CD8-positive, alpha-beta memory T cell (primary cell): ENCODE results near the gene COMMD6. TPM values are rescaled to one million over a fixed set of nuclear protein-coding genes. Genes with fewer than 3 reads are reported as not detected.

Source experiments
- CTCF ChIA-PET: fragments of 350-600 bp; sonication (Branson Sonifier 250); formaldehyde crosslinking; loops from one replicate; lab custom pipeline; 2021; ENCODE audit warnings: antibody characterized with exemption; lab: Charles Lee
- POLR2A ChIA-PET: fragments of 350-600 bp; sonication (Branson Sonifier 250); formaldehyde crosslinking; loops from one replicate; lab custom pipeline; 2021; ENCODE audit warnings: antibody characterized with exemption; lab: Charles Lee
- DNase-seq, 5 donors: peaks; one replicate each; pipeline versions ENCODE4 v3.0.0 to v3.0.0-alpha.2; 2020 to 2022; ENCODE audit warnings: mixed read lengths in 1 of 5
- H3K27ac ChIP-seq: one replicate; pipeline ENCODE4 v1.7.0; 2013; ENCODE audit warnings: low read depth, mild to moderate bottlenecking, low read length, moderate library complexity
- H3K27me3 ChIP-seq: 2 replicates; pipeline ENCODE4 v1.7.0; 2013; ENCODE audit warnings: low read length, mild to moderate bottlenecking; ENCODE audit not compliant: insufficient read depth, poor library complexity, severe bottlenecking
- H3K36me3 ChIP-seq: 2 replicates; pipeline ENCODE4 v1.7.0; 2013; ENCODE audit warnings: mild to moderate bottlenecking, low read length, moderate library complexity; ENCODE audit not compliant: insufficient read depth
- H3K4me1 ChIP-seq: 2 replicates; pipeline ENCODE4 v1.7.0; 2013; ENCODE audit warnings: mild to moderate bottlenecking, low read length, moderate library complexity; ENCODE audit not compliant: insufficient read depth
- H3K4me3 ChIP-seq: 2 replicates; pipeline ENCODE4 v1.7.0; 2013; ENCODE audit warnings: mild to moderate bottlenecking, low read length
- H3K9me3 ChIP-seq: 2 replicates; pipeline ENCODE4 v1.7.0; 2013; ENCODE audit warnings: mild to moderate bottlenecking, low read length
- H3K27ac Mint-ChIP-seq, 8 donors: one replicate each; pipeline ENCODE4 v1.8.0; 2020 to 2021; ENCODE audit warnings: mixed read lengths in 8 of 8, mild to moderate bottlenecking in 6 of 8, inconsistent platforms in 3 of 8, moderate library complexity in 3 of 8
- H3K27me3 Mint-ChIP-seq, 2 donors: one replicate each; pipeline ENCODE4 v1.8.0; 2020 to 2021; ENCODE audit warnings: mixed read lengths in 2 of 2, mild to moderate bottlenecking in 1 of 2, moderate library complexity in 1 of 2
- H3K36me3 Mint-ChIP-seq, 3 donors: one replicate each; pipeline ENCODE4 v1.8.0; 2020 to 2021; ENCODE audit warnings: mixed read lengths in 3 of 3, inconsistent platforms in 1 of 3, mild to moderate bottlenecking in 1 of 3
- H3K4me1 Mint-ChIP-seq, 3 donors: one replicate each; pipeline ENCODE4 v1.8.0; 2020 to 2021; ENCODE audit warnings: mixed read lengths in 3 of 3, inconsistent platforms in 1 of 3, mild to moderate bottlenecking in 1 of 3
- H3K4me3 Mint-ChIP-seq, 7 donors: one replicate each; pipeline ENCODE4 v1.8.0; 2020 to 2021; ENCODE audit warnings: mixed read lengths in 7 of 7, mild to moderate bottlenecking in 6 of 7, moderate library complexity in 4 of 7, inconsistent platforms in 2 of 7
- H3K9me3 Mint-ChIP-seq, 5 donors: one replicate each; pipeline ENCODE4 v1.8.0; 2020 to 2022; ENCODE audit warnings: mixed read lengths in 5 of 5, mild to moderate bottlenecking in 3 of 5, moderate library complexity in 2 of 5, inconsistent platforms in 1 of 5
- polyA plus RNA-seq: library from polyadenylated mRNA; unstranded; fragments of 300-500 nt; fragmentation: Illumina TruSeq; gene quantifications from one replicate; pipeline ENCODE4 v1.2.3, GENCODE V29; 2021
- total RNA-seq, 2 experiments: library from RNA; stranded (reverse); gene quantifications; one replicate each; pipeline ENCODE4 v1.2.3, GENCODE V29; 2021

The COMMD6 gene
- total and polyA plus RNA-seq, 3 experiments from 2014 or later, result 107 to 573 (median 125) TPM

- peaks cover 2 to 13% of the 10 kb centered on the region in 2 donors for H3K27me3 Mint-ChIP-seq
- no peak overlapping the region for H3K27ac ChIP-seq
- no peaks in the 10 kb centered on the region for H3K27me3 ChIP-seq
- no peak overlapping the region for H3K4me3 ChIP-seq
- POLR2A ChIA-PET, result no interaction called here
- H3K4me1 Mint-ChIP-seq, result no peaks in the 10 kb centered on the region
- no peak overlapping the region for H3K27ac Mint-ChIP-seq
- no peak overlapping the region for H3K4me3 Mint-ChIP-seq
- no peaks in the 10 kb centered on the region for H3K4me1 ChIP-seq
- H3K36me3 Mint-ChIP-seq, result peaks cover 0 to 7% (median 5%) of the 10 kb centered on the region in 3 donors
- H3K36me3 ChIP-seq, result no peaks in the 10 kb centered on the region
- no peaks in the 10 kb centered on the region for H3K9me3 ChIP-seq
- DNase-seq, result no peak
- H3K9me3 Mint-ChIP-seq, result no peaks in the 10 kb centered on the region
- CTCF ChIA-PET, result no interaction called here
Observed at GRCh38 chr13:75518439-75519088, 19.1 kb downstream of the COMMD6 start.

- Mint-ChIP-seq H3K4me1 (no peaks in the 10 kb centered on the region), H3K4me3 (no peak overlapping the region), H3K36me3 (peaks cover 0 to 7% (median 0%) of the 10 kb centered on the region in 3 donors), H3K27me3 (peaks cover 9 to 35% of the 10 kb centered on the region in 2 donors), H3K27ac (no peak overlapping the region), H3K9me3 (no peaks in the 10 kb centered on the region)
- ChIA-PET CTCF (no interaction called here), POLR2A (no interaction called here)
- H3K27me3 ChIP-seq, result no peaks in the 10 kb centered on the region
- H3K36me3 ChIP-seq, result no peaks in the 10 kb centered on the region
- no peak overlapping the region for H3K4me3 ChIP-seq
- H3K27ac ChIP-seq, result no peak overlapping the region
- no peak for DNase-seq
- H3K9me3 ChIP-seq, result no peaks in the 10 kb centered on the region
- H3K4me1 ChIP-seq, result no peaks in the 10 kb centered on the region
Observed at GRCh38 chr13:75514080-75514995, 23.3 kb downstream of the COMMD6 start.

GRCh38 chr13:75513271-75513670 is 24.4 kb downstream of the COMMD6 start:
- Histone ChIP-seq H3K9me3 (no peaks in the 10 kb centered on the region), H3K36me3 (no peaks in the 10 kb centered on the region), H3K4me1 (no peaks in the 10 kb centered on the region), H3K27me3 (no peaks in the 10 kb centered on the region), H3K4me3 (no peak overlapping the region), H3K27ac (no peak overlapping the region)
- Mint-ChIP-seq H3K27ac (no peak overlapping the region), H3K36me3 (peaks cover 0 to 7% (median 0%) of the 10 kb centered on the region in 3 donors), H3K4me3 (no peak overlapping the region), H3K27me3 (peaks cover 9 to 35% of the 10 kb centered on the region in 2 donors), H3K4me1 (no peaks in the 10 kb centered on the region), H3K9me3 (no peaks in the 10 kb centered on the region)
- no peak for DNase-seq
- ChIA-PET CTCF (no interaction called here), POLR2A (no interaction called here)

GRCh38 chr13:75512253-75512652 is 25.4 kb downstream of the COMMD6 start:
- POLR2A ChIA-PET, result no interaction called here
- H3K9me3 ChIP-seq, result no peaks in the 10 kb centered on the region
- H3K27me3 Mint-ChIP-seq, result peaks cover 9 to 35% of the 10 kb centered on the region in 2 donors
- no peak overlapping the region for H3K27ac ChIP-seq
- H3K9me3 Mint-ChIP-seq, result no peaks in the 10 kb centered on the region
- no peaks in the 10 kb centered on the region for H3K4me1 ChIP-seq
- CTCF ChIA-PET, result no interaction called here
- DNase-seq, result no peak
- no peak overlapping the region for H3K4me3 ChIP-seq
- H3K36me3 ChIP-seq, result no peaks in the 10 kb centered on the region
- H3K4me1 Mint-ChIP-seq, result no peaks in the 10 kb centered on the region
- H3K27me3 ChIP-seq, result no peaks in the 10 kb centered on the region
- H3K36me3 Mint-ChIP-seq, result peaks cover 0 to 3% (median 0%) of the 10 kb centered on the region in 3 donors
- no peak overlapping the region for H3K4me3 Mint-ChIP-seq
- no peak overlapping the region for H3K27ac Mint-ChIP-seq

GRCh38 chr13:75511051-75511625 is 26.5 kb downstream of the COMMD6 start:
- POLR2A ChIA-PET, result no interaction called here
- Histone ChIP-seq H3K27me3 (no peaks in the 10 kb centered on the region), H3K4me1 (no peaks in the 10 kb centered on the region), H3K27ac (no peak overlapping the region), H3K4me3 (no peak overlapping the region), H3K36me3 (no peaks in the 10 kb centered on the region), H3K9me3 (no peaks in the 10 kb centered on the region)
- H3K36me3 Mint-ChIP-seq, result peaks cover 0 to 3% (median 0%) of the 10 kb centered on the region in 3 donors
- no peaks in the 10 kb centered on the region for H3K9me3 Mint-ChIP-seq
- H3K4me3 Mint-ChIP-seq, result no peak overlapping the region
- H3K27me3 Mint-ChIP-seq, result peaks cover 9 to 35% of the 10 kb centered on the region in 2 donors
- CTCF ChIA-PET, result no interaction called here
- no peaks in the 10 kb centered on the region for H3K4me1 Mint-ChIP-seq
- no peak for DNase-seq
- no peak overlapping the region for H3K27ac Mint-ChIP-seq

- no peak overlapping the region for H3K4me3 Mint-ChIP-seq
- no peak overlapping the region for H3K27ac Mint-ChIP-seq
- H3K9me3 Mint-ChIP-seq, result no peaks in the 10 kb centered on the region
- DNase-seq, result no peak
- Histone ChIP-seq H3K27ac (no peak overlapping the region), H3K9me3 (no peaks in the 10 kb centered on the region), H3K4me1 (no peaks in the 10 kb centered on the region), H3K27me3 (no peaks in the 10 kb centered on the region), H3K4me3 (no peak overlapping the region), H3K36me3 (no peaks in the 10 kb centered on the region)
- H3K27me3 Mint-ChIP-seq, result peaks cover 7 to 17% of the 10 kb centered on the region in 2 donors
- H3K4me1 Mint-ChIP-seq, result no peaks in the 10 kb centered on the region
- ChIA-PET CTCF (no interaction called here), POLR2A (no interaction called here)
- H3K36me3 Mint-ChIP-seq, result no peaks in the 10 kb centered on the region
Observed at GRCh38 chr13:75508002-75508548, 29.6 kb downstream of the COMMD6 start.

GRCh38 chr13:75507027-75508001 is 30.3 kb downstream of the COMMD6 start:
- CTCF ChIA-PET, result no interaction called here
- H3K36me3 Mint-ChIP-seq, result no peaks in the 10 kb centered on the region
- POLR2A ChIA-PET, result no interaction called here

More at GRCh38 chr13:75507027-75508001, 30.3 kb downstream of the COMMD6 start:
- H3K27me3 Mint-ChIP-seq, result peaks cover 5 to 11% of the 10 kb centered on the region in 2 donors
- peak overlapping the region in 1 of 8 donors; percentile 30 for H3K27ac Mint-ChIP-seq
- no peaks in the 10 kb centered on the region for H3K27me3 ChIP-seq
- no peak for DNase-seq
- no peaks in the 10 kb centered on the region for H3K36me3 ChIP-seq
- H3K4me3 ChIP-seq, result no peak overlapping the region
- H3K4me3 Mint-ChIP-seq, result no peak overlapping the region
- H3K4me1 ChIP-seq, result no peaks in the 10 kb centered on the region
- H3K27ac ChIP-seq, result no peak overlapping the region
- no peaks in the 10 kb centered on the region for H3K9me3 ChIP-seq
- H3K9me3 Mint-ChIP-seq, result no peaks in the 10 kb centered on the region
- H3K4me1 Mint-ChIP-seq, result no peaks in the 10 kb centered on the region
